PC-3 (cell line): ENCODE measurements around the gene FDXR. TPM values are rescaled to one million over a fixed set of nuclear protein-coding genes. Genes with fewer than 3 reads are reported as not detected.

ENCODE experiments used
- ATAC-seq: fragments of 200-7000 bp; cut with Tn5 transposase; 2 replicates; pipeline ENCODE4 v1.9.1; 2020; ENCODE audit warnings: mild to moderate bottlenecking, moderate library complexity
- BruUV-seq: library from RNA; stranded (reverse); fragments of 400-500 nt; replicated peaks from 2 replicates; lab custom pipeline; 2021; lab: Mats Ljungman, UMichigan
- CTCF ChIA-PET: fragments of 300-600 bp; sonication (Branson Sonifier 250); formaldehyde crosslinking; loops from one replicate; lab custom pipeline; 2022; ENCODE audit warnings: antibody characterized with exemption; lab: Charles Lee
- POLR2A ChIA-PET: fragments of 300-600 bp; sonication (Branson Sonifier 250); formaldehyde crosslinking; loops from one replicate; lab custom pipeline; 2022; ENCODE audit warnings: antibody characterized with exemption; ENCODE audit not compliant: unreplicated experiment; lab: Charles Lee
- DNase-seq: peaks from one replicate; pipeline ENCODE4 v3.0.0-alpha.2; 2015
- H2AFZ ChIP-seq: fragments of 300-600 bp; sonication (generic); 2 replicates; pipeline ENCODE4 v1.6.0; 2016; ENCODE audit warnings: antibody characterized with exemption, low read length
- H3F3A ChIP-seq: fragments of 300-600 bp; sonication (generic); one replicate; pipeline ENCODE4 v1.6.0; 2017; ENCODE audit warnings: antibody characterized with exemption, low read length, control low read depth, mild to moderate bottlenecking; ENCODE audit not compliant: unreplicated experiment
- H3K27ac ChIP-seq: fragments of 300-600 bp; sonication (generic); 2 replicates; pipeline ENCODE4 v1.5.1; 2016; ENCODE audit warnings: mild to moderate bottlenecking, low read length
- H3K27me3 ChIP-seq: fragments of 300-600 bp; sonication (generic); 2 replicates; pipeline ENCODE4 v1.6.1; 2016; ENCODE audit warnings: low read length, mixed read lengths
- H3K36me3 ChIP-seq: fragments of 300-600 bp; sonication (generic); 2 replicates; pipeline ENCODE4 v1.6.1; 2016; ENCODE audit warnings: low read depth, mixed run types, low read length, mixed read lengths
- H3K4me1 ChIP-seq: fragments of 300-600 bp; sonication (generic); 2 replicates; pipeline ENCODE4 v1.5.1; 2016; ENCODE audit warnings: low read length; ENCODE audit not compliant: insufficient read depth
- H3K4me2 ChIP-seq: fragments of 300-600 bp; sonication (generic); 2 replicates; pipeline ENCODE4 v1.6.0; 2016; ENCODE audit warnings: low read length
- H3K4me3 ChIP-seq: fragments of 300-600 bp; sonication (generic); 2 replicates; pipeline ENCODE4 v1.5.1; 2016; ENCODE audit warnings: mild to moderate bottlenecking, low read length, mixed read lengths
- H3K79me2 ChIP-seq: fragments of 300-600 bp; sonication (generic); 2 replicates; pipeline ENCODE4 v1.6.1; 2017; ENCODE audit warnings: low read length, mixed read lengths
- H3K9ac ChIP-seq: fragments of 300-600 bp; sonication (generic); 2 replicates; pipeline ENCODE4 v1.6.0; 2016; ENCODE audit warnings: mild to moderate bottlenecking, low read length
- H3K9me2 ChIP-seq: fragments of 300-600 bp; sonication (generic); replicated peaks from 2 replicates; pipeline ENCODE4 v1.6.1; 2016; ENCODE audit warnings: mixed run types, low read length, mixed read lengths
- H3K9me3 ChIP-seq: fragments of 300-600 bp; sonication (generic); 2 replicates; pipeline ENCODE4 v1.6.1; 2016; ENCODE audit warnings: low read length, mixed read lengths
- H4K20me1 ChIP-seq: fragments of 300-600 bp; sonication (generic); 2 replicates; pipeline ENCODE4 v1.6.1; 2016; ENCODE audit warnings: low read length, mixed read lengths
- EZH2 ChIP-seq: fragments of 300-600 bp; sonication (generic); IDR thresholded peaks from one replicate; pipeline ENCODE4 v1.6.1; 2017; ENCODE audit warnings: antibody characterized with exemption, mild to moderate bottlenecking, low read length; ENCODE audit not compliant: unreplicated experiment
- EZH2phosphoT487 ChIP-seq: fragments of 300-600 bp; sonication (generic); IDR thresholded peaks from 2 replicates; pipeline ENCODE4 v1.6.1; 2018; ENCODE audit warnings: mild to moderate bottlenecking, antibody characterized with exemption, low read length, borderline replicate concordance
- intact Hi-C: fragments of 100-400 bp; cut with micrococcal nuclease; formaldehyde crosslinking; loops from 2 replicates; pipeline ENCODE4 v1.9.0; 2023
- total RNA-seq: library from RNA; depleted of rRNA; stranded (reverse); fragments of >200 nt; gene quantifications from 2 replicates; pipeline ENCODE4 v1.2.3, GENCODE V29; 2014
- TF ChIP-seq, protein P1 (sequence below): fragments of 300-600 bp; sonication (generic); conservative IDR thresholded peaks from 2 replicates; pipeline ENCODE4 v1.5.1; 2017; ENCODE audit warnings: antibody characterized with exemption, low read depth, mild to moderate bottlenecking, low read length

Gene FDXR
- total RNA-seq, 1 experiment from 2014 or later, result 28.1 TPM

DNA sequence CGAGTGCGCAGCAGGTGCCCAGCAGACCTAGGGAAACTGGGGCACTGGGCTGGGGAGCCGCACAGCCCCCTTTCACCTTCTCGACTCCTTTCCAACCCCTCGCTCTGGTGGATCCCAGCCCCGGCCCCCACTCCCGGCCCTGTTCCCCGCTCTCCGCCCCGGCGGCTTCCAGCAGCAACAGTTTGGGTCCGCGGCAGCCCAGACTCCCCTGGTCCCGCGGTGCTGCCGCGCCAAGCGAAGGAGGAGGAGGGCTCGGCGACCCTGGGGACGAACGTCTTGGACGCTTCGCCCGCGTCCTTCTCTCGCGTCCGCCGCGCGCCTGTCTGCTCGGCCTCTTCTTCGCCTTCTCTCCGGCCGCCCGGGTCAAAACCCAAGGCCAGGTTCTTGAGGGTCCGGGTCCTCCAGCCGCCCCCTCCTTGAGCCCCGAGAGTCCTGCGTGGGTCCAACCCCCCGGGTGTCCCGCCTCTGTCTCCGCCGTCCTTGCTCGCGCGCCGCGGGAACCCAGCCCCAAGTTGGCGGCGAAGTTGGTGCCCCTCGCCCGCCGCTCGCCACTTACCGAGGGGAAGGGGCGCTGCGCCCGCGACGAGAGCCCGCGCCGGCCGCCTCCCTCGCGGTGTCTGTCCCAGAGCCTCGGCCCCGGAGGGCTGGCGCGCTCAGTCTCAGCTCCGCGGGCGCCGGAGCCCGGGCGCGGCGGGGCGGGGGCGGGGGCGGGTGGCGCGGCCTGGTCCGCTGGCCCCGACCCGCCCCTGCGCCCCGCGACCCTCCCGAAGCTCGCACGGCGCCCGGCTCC is 11.7 kb downstream of the FDXR start:
- TF ChIP-seq EZH2phosphoT487, result peak; percentile 58; the same call in 1 of the 2 replicates
- TF ChIP-seq EZH2, result peak; percentile 71
- TF ChIP-seq, protein P1, sequence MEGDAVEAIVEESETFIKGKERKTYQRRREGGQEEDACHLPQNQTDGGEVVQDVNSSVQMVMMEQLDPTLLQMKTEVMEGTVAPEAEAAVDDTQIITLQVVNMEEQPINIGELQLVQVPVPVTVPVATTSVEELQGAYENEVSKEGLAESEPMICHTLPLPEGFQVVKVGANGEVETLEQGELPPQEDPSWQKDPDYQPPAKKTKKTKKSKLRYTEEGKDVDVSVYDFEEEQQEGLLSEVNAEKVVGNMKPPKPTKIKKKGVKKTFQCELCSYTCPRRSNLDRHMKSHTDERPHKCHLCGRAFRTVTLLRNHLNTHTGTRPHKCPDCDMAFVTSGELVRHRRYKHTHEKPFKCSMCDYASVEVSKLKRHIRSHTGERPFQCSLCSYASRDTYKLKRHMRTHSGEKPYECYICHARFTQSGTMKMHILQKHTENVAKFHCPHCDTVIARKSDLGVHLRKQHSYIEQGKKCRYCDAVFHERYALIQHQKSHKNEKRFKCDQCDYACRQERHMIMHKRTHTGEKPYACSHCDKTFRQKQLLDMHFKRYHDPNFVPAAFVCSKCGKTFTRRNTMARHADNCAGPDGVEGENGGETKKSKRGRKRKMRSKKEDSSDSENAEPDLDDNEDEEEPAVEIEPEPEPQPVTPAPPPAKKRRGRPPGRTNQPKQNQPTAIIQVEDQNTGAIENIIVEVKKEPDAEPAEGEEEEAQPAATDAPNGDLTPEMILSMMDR, result no peak
- peaks cover 52% of the 10 kb centered on the region for H3K27me3 ChIP-seq
- H3K4me3 ChIP-seq, result no peak overlapping the region
- H3K36me3 ChIP-seq, result no peaks in the 10 kb centered on the region
- ChIA-PET POLR2A (interaction anchor here (0.6 kb wide), 1 partner anchor 12 kb away, joined by 3 read pairs; no protein-coding TSS in a partner anchor), CTCF (interaction anchor here (1.5 kb wide), 1 partner anchor 18 kb away, joined by 17 read pairs; no protein-coding TSS in a partner anchor)
- ATAC-seq (no peak), DNase-seq (no peak)
- no peaks in the 10 kb centered on the region for H4K20me1 ChIP-seq
- intact Hi-C loops, result loop anchor here (1.0 kb wide), 1 partner anchor 18 kb away; no protein-coding TSS in a partner anchor
- H3K9me3 ChIP-seq, result no peaks in the 10 kb centered on the region
- no peak overlapping the region for H3K4me2 ChIP-seq
- BruUV-seq, result no TSS peak
- H3K4me1 ChIP-seq, result no peaks in the 10 kb centered on the region
- no peak overlapping the region for H3K27ac ChIP-seq
- H3K9ac ChIP-seq, result no peak overlapping the region
- H3K9me2 ChIP-seq, result no peaks in the 10 kb centered on the region
- no peaks in the 10 kb centered on the region for H3K79me2 ChIP-seq
- H2AFZ ChIP-seq, result no peak overlapping the region
- no peaks in the 10 kb centered on the region for H3F3A ChIP-seq

DNA sequence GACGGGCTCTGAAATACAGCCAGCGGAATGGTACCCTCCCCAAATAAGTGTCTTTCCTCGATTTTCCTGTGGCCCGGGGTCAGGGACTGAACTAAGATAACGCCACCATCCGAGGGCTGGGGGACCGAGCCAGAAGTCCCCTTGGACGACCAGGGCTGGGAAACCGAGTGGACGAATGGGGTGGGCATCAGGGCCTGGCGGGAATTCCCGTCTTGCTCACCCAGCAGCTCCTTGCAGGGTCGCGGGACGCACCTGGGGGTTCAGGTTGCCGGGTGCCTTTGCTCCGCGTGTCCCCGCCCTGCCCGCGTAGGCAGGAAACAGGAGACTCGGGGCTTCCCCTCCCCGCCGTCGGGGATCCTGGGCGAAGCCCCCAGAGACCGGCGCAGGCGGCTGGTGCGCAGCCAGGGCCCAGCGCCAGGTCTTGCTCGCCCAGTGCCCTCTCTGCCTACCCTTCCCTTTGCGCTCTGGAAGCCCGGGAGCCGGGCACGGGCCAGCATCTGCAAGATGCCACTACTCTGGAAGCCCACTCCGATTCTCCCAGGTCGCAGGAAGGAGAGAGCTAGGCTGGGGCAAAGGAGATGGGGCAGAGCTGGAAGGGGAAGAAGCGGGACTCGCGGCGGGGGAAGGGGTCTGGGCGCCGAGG is 12.4 kb downstream of the FDXR start:
- H4K20me1 ChIP-seq, result no peaks in the 10 kb centered on the region
- no peak overlapping the region for H2AFZ ChIP-seq
- BruUV-seq, result no TSS peak
- ATAC-seq, result 0 out of 2 replicates have a peak, but pooled peaks have one; percentile 5
- no peak for DNase-seq
- no peaks in the 10 kb centered on the region for H3K4me1 ChIP-seq
- H3K4me2 ChIP-seq, result 0 out of 2 replicates have a peak overlapping the region, but pooled peaks have one; percentile 0
- ChIA-PET CTCF (no interaction called here), POLR2A (interaction anchor here (0.6 kb wide), 2 partner anchors 13 kb away, joined by 3 to 4 read pairs; no protein-coding TSS in a partner anchor)
- no peak overlapping the region for H3K4me3 ChIP-seq
- no peaks in the 10 kb centered on the region for H3K9me2 ChIP-seq
- H3K9ac ChIP-seq, result no peak overlapping the region
- no peaks in the 10 kb centered on the region for H3K36me3 ChIP-seq
- H3K27me3 ChIP-seq, result peaks cover 55% of the 10 kb centered on the region
- TF ChIP-seq EZH2phosphoT487 (no peak), EZH2 (peak; percentile 43)
- TF ChIP-seq, protein P1, result no peak
- intact Hi-C loops, result loop anchor here (1.0 kb wide), 1 partner anchor 17 kb away; no protein-coding TSS in a partner anchor
- no peak overlapping the region for H3K27ac ChIP-seq
- H3F3A ChIP-seq, result no peaks in the 10 kb centered on the region
- H3K9me3 ChIP-seq, result no peaks in the 10 kb centered on the region
- no peaks in the 10 kb centered on the region for H3K79me2 ChIP-seq
